WTC11 (cell line): Measurements from ENCODE around the gene CREBRF. TPM values are rescaled to one million over a fixed set of nuclear protein-coding genes. Genes with fewer than 3 reads are reported as not detected.

Experiments
- ATAC-seq: fragments of 200-7000 bp; cut with Tn5 transposase; 2 replicates; pipeline ENCODE4 v1.10.0; 2021; ENCODE audit warnings: mild to moderate bottlenecking, moderate library complexity
- CTCF ChIA-PET: fragments of 300-600 bp; sonication (Branson Sonifier 250); formaldehyde crosslinking; loops from one replicate; lab custom pipeline; 2021; ENCODE audit warnings: antibody characterized with exemption; lab: Charles Lee
- POLR2A ChIA-PET: fragments of 350-600 bp; sonication (Branson Sonifier 250); formaldehyde crosslinking; loops from one replicate; lab custom pipeline; 2021; ENCODE audit warnings: antibody characterized with exemption; lab: Charles Lee
- DNase-seq: peaks from one replicate; pipeline ENCODE4 v3.0.0; 2021; ENCODE audit warnings: low spot score
- H3K27ac Mint-ChIP-seq: 2 replicates; pipeline ENCODE4 v1.8.0; 2021; ENCODE audit warnings: mixed read lengths
- H3K27me3 Mint-ChIP-seq: 2 replicates; pipeline ENCODE4 v1.8.0; 2021; ENCODE audit warnings: low read depth, mild to moderate bottlenecking, moderate library complexity, mixed read lengths
- H3K36me3 Mint-ChIP-seq: 2 replicates; pipeline ENCODE4 v1.8.0; 2021; ENCODE audit warnings: mixed read lengths
- H3K4me1 Mint-ChIP-seq: 2 replicates; pipeline ENCODE4 v1.8.0; 2022; ENCODE audit warnings: mixed read lengths
- H3K4me3 Mint-ChIP-seq: 2 replicates; pipeline ENCODE4 v1.8.0; 2021; ENCODE audit warnings: mild to moderate bottlenecking, moderate library complexity, mixed read lengths
- H3K9me3 Mint-ChIP-seq: 2 replicates; pipeline ENCODE4 v1.8.0; 2021; ENCODE audit warnings: mixed read lengths
- ATF3 ChIP-seq: sonication (generic); formaldehyde crosslinking; conservative IDR thresholded peaks from 2 replicates; pipeline ENCODE4 v1.8.1; 2022; ENCODE audit warnings: mild to moderate bottlenecking, missing genetic modification reagents
- E2F5 ChIP-seq: sonication (generic); formaldehyde crosslinking; IDR thresholded peaks from 2 replicates; pipeline ENCODE4 v1.8.1; 2022; ENCODE audit warnings: mild to moderate bottlenecking, moderate library complexity, missing genetic modification reagents
- FOXJ3 ChIP-seq: sonication (generic); formaldehyde crosslinking; IDR thresholded peaks from 2 replicates; pipeline ENCODE4 v1.9.0; 2021; ENCODE audit warnings: missing genetic modification reagents, mild to moderate bottlenecking, borderline replicate concordance
- GRHL2 ChIP-seq: fragments of 250-450 bp; sonication (Bioruptor Pico); IDR thresholded peaks from 2 replicates; pipeline ENCODE4 v1.8.0; 2022; ENCODE audit warnings: mild to moderate bottlenecking, moderate library complexity; ENCODE audit not compliant: insufficient replicate concordance, severe bottlenecking
- JAZF1 ChIP-seq: fragments of 250-450 bp; sonication (Bioruptor Pico); IDR thresholded peaks from 2 replicates; pipeline ENCODE4 v1.9.0; 2021; ENCODE audit warnings: moderate library complexity, mild to moderate bottlenecking, inconsistent platforms
- JUN ChIP-seq: sonication (generic); formaldehyde crosslinking; IDR thresholded peaks from 2 replicates; pipeline ENCODE4 v1.8.0; 2023; ENCODE audit warnings: mild to moderate bottlenecking, missing genetic modification reagents
- MAX ChIP-seq: sonication (generic); formaldehyde crosslinking; IDR thresholded peaks from 2 replicates; pipeline ENCODE4 v1.8.0; 2022; ENCODE audit warnings: mild to moderate bottlenecking, missing genetic modification reagents
- NR2C2 ChIP-seq: sonication (generic); formaldehyde crosslinking; IDR thresholded peaks from 2 replicates; pipeline ENCODE4 v1.8.0; 2022; ENCODE audit warnings: mild to moderate bottlenecking, missing genetic modification reagents
- PRDM15 ChIP-seq: sonication (generic); formaldehyde crosslinking; IDR thresholded peaks from 2 replicates; pipeline ENCODE4 v1.8.0; 2022; ENCODE audit warnings: missing genetic modification reagents
- RELA ChIP-seq: sonication (generic); formaldehyde crosslinking; IDR thresholded peaks from 2 replicates; pipeline ENCODE4 v1.8.1; 2022; ENCODE audit warnings: missing genetic modification reagents, mild to moderate bottlenecking, borderline replicate concordance
- TP53 ChIP-seq: sonication (generic); formaldehyde crosslinking; IDR thresholded peaks from 2 replicates; pipeline ENCODE4 v1.8.1; 2023; ENCODE audit warnings: mild to moderate bottlenecking, missing genetic modification reagents
- ZNF138 ChIP-seq: sonication (generic); formaldehyde crosslinking; conservative IDR thresholded peaks from 2 replicates; pipeline ENCODE4 v1.8.1; 2022; ENCODE audit warnings: mild to moderate bottlenecking, moderate library complexity, missing genetic modification reagents
- ZNF281 ChIP-seq: sonication (generic); formaldehyde crosslinking; IDR thresholded peaks from 2 replicates; pipeline ENCODE4 v1.8.0; 2023; ENCODE audit warnings: mild to moderate bottlenecking, missing genetic modification reagents
- ZNF416 ChIP-seq: fragments of 250-450 bp; sonication (Bioruptor Pico); IDR thresholded peaks from 2 replicates; pipeline ENCODE4 v1.9.0; 2021; ENCODE audit warnings: mild to moderate bottlenecking, inconsistent platforms
- ZNF512 ChIP-seq: sonication (generic); formaldehyde crosslinking; IDR thresholded peaks from 2 replicates; pipeline ENCODE4 v1.8.1; 2022; ENCODE audit warnings: missing genetic modification reagents, borderline replicate concordance
- total RNA-seq: library from RNA; stranded (reverse); gene quantifications from 3 replicates; pipeline ENCODE4 v1.2.3, GENCODE V29; 2021

The CREBRF gene
- total RNA-seq, 1 experiment from 2014 or later = 5.7 TPM

- TF ChIP-seq GRHL2 (CRISPR knock-in tag) (no peak), ATF3 (CRISPR knock-in tag) (no peak)
- TF ChIP-seq, all 79 proteins: peak for 0
These were observed 45.1 kb downstream of the CREBRF start (continued) for GRCh38 chr5:173101245-173101644.

GRCh38 chr5:173103411-173103810 lies 47.3 kb downstream of the CREBRF start:
- H3K4me3 Mint-ChIP-seq = no peak overlapping the region
- POLR2A ChIA-PET = no interaction called here
- peaks cover 1% of the 10 kb centered on the region; the same call in 1 of the 2 replicates for H3K4me1 Mint-ChIP-seq
- peaks cover 9% of the 10 kb centered on the region for H3K36me3 Mint-ChIP-seq
- CTCF ChIA-PET = no interaction called here
- peaks cover 21% of the 10 kb centered on the region for H3K9me3 Mint-ChIP-seq
- ATAC-seq = no peak
- no peak for TF ChIP-seq ZNF416 (CRISPR knock-in tag)
- no peak for TF ChIP-seq ZNF281 (CRISPR knock-in tag)
- no peak for TF ChIP-seq JAZF1 (CRISPR knock-in tag)
- TF ChIP-seq RELA (CRISPR knock-in tag) = no peak
- no peak for TF ChIP-seq TP53
- no peak for TF ChIP-seq ZNF138 (CRISPR knock-in tag)
- no peak for TF ChIP-seq ZNF512 (CRISPR knock-in tag)
- no peak for TF ChIP-seq MAX
- no peak for TF ChIP-seq FOXJ3
- no peak for TF ChIP-seq E2F5 (CRISPR knock-in tag)
- TF ChIP-seq PRDM15 (CRISPR knock-in tag) = no peak
- no peak for TF ChIP-seq NR2C2 (CRISPR knock-in tag)
- no peak for TF ChIP-seq JUN (CRISPR knock-in tag)
- peaks cover 8% of the 10 kb centered on the region; the same call in 1 of the 2 replicates for H3K27me3 Mint-ChIP-seq
- no peak overlapping the region for H3K27ac Mint-ChIP-seq
- DNase-seq = no peak
